GM12864 (cell line): ENCODE measurements around the gene TRERF1.
A peak's percentile ranks its signal among the peaks of the same experiment; 100 is the strongest.

Source experiments
- DNase-seq: peaks from one replicate; pipeline ENCODE4 v3.0.0-alpha.2; 2011; ENCODE audit warnings: low read depth
- H3K4me3 ChIP-seq: 2 replicates; pipeline ENCODE4 v1.5.1; 2011; ENCODE audit warnings: mild to moderate bottlenecking, low read depth, low read length, control low read depth
- CTCF ChIP-seq: IDR thresholded peaks from 2 replicates; pipeline ENCODE4 v1.5.1; 2011; ENCODE audit warnings: low read depth, mild to moderate bottlenecking, moderate library complexity, low read length, control low read depth, inconsistent platforms; ENCODE audit errors: missing control alignments

TRERF1 gene

GRCh38 chr6:42459888-42460287 lies 8.2 kb upstream of the TRERF1 start:
- no peak for TF ChIP-seq CTCF
- no peak overlapping the region for H3K4me3 ChIP-seq
- DNase-seq: no peak

DNA sequence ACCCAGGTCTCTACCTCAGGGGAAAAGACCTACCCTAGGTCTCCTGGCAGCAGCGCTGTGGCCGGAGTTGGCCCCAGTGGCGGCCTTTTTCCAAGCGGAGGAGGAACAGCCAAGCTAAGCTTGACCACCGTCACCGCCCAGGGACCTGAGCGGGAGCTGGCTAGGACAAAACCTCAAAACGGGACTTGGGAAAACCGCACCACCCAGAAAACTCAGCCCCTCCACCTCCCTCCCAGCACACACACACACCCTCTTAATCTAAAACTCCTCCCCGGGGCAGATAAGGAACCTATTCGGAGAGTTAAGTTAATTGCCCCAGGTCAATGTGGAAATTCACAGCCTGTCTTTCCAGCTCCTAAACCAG lies 2.7 kb upstream of the TRERF1 start:
- no peak for TF ChIP-seq CTCF
- H3K4me3 ChIP-seq: no peak overlapping the region
- no peak for DNase-seq

- TF ChIP-seq CTCF: no peak
- peak overlapping the region; percentile 87 for H3K4me3 ChIP-seq
- DNase-seq: no peak
Measured at GRCh38 chr6:42453654-42454427, 2.1 kb upstream of the TRERF1 start.

- TF ChIP-seq CTCF: no peak
Measured at GRCh38 chr6:42453031-42453653, 1.4 kb upstream of the TRERF1 start.

GRCh38 chr6:42452171-42453030 lies 675 bp upstream of the TRERF1 start:
- no peak for TF ChIP-seq CTCF
- no peak for DNase-seq
- H3K4me3 ChIP-seq: peak overlapping the region; percentile 87

More at GRCh38 chr6:42453031-42453653, 1.4 kb upstream of the TRERF1 start:
- H3K4me3 ChIP-seq: peak overlapping the region; percentile 87
- peak; percentile 59 for DNase-seq

- no peak for DNase-seq
- TF ChIP-seq CTCF: no peak
- peak overlapping the region; percentile 87 for H3K4me3 ChIP-seq
Measured at GRCh38 chr6:42450477-42451332, 1.0 kb downstream of the TRERF1 start.
